ENCODE data around the gene ZBTB34.

ZBTB34 gene

GRCh38 chr9:126880226-126880946 lies 19.9 kb downstream of the ZBTB34 start:
- H3K27ac ChIP-seq (ENCODE audit: low read depth, low read length), result no peak overlapping the region
- H3K4me1 ChIP-seq (ENCODE audit: control insufficient read depth, low read length), result peaks cover 4% of the 10 kb centered on the region
- peaks cover 20% of the 10 kb centered on the region for H3K36me3 ChIP-seq (ENCODE audit: control insufficient read depth, low read length)
- H3F3A ChIP-seq (ENCODE audit: control insufficient read depth, insufficient read depth), result peaks cover 2% of the 10 kb centered on the region; the same call in 1 of the 2 replicates
- no peak overlapping the region for H3K4me2 ChIP-seq (ENCODE audit: low read length)
- H3K79me2 ChIP-seq (ENCODE audit: control insufficient read depth, low read length), result peaks cover 8% of the 10 kb centered on the region
- H4K20me1 ChIP-seq (ENCODE audit: control insufficient read depth, insufficient read depth, low read depth, low read length), result peaks cover 2% of the 10 kb centered on the region
- no peak for TF ChIP-seq EZH2phosphoT487 (IDR thresholded peaks at IDR 0.05; ENCODE audit: borderline replicate concordance, low read length)
- TF ChIP-seq, protein P1, sequence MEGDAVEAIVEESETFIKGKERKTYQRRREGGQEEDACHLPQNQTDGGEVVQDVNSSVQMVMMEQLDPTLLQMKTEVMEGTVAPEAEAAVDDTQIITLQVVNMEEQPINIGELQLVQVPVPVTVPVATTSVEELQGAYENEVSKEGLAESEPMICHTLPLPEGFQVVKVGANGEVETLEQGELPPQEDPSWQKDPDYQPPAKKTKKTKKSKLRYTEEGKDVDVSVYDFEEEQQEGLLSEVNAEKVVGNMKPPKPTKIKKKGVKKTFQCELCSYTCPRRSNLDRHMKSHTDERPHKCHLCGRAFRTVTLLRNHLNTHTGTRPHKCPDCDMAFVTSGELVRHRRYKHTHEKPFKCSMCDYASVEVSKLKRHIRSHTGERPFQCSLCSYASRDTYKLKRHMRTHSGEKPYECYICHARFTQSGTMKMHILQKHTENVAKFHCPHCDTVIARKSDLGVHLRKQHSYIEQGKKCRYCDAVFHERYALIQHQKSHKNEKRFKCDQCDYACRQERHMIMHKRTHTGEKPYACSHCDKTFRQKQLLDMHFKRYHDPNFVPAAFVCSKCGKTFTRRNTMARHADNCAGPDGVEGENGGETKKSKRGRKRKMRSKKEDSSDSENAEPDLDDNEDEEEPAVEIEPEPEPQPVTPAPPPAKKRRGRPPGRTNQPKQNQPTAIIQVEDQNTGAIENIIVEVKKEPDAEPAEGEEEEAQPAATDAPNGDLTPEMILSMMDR (IDR thresholded peaks at IDR 0.05; ENCODE audit: low read depth, low read length, poor library complexity, severe bottlenecking), result no peak
- no peak overlapping the region for H3K4me3 ChIP-seq (ENCODE audit: low read length)
- H3K27me3 ChIP-seq (ENCODE audit: control insufficient read depth, low read length), result no peaks in the 10 kb centered on the region
- H3K9me3 ChIP-seq (ENCODE audit: control insufficient read depth, insufficient read depth, low read length), result no peaks in the 10 kb centered on the region
- no peaks in the 10 kb centered on the region for H3K9me2 ChIP-seq (replicated peaks; ENCODE audit: control insufficient read depth, low read length)

DNA sequence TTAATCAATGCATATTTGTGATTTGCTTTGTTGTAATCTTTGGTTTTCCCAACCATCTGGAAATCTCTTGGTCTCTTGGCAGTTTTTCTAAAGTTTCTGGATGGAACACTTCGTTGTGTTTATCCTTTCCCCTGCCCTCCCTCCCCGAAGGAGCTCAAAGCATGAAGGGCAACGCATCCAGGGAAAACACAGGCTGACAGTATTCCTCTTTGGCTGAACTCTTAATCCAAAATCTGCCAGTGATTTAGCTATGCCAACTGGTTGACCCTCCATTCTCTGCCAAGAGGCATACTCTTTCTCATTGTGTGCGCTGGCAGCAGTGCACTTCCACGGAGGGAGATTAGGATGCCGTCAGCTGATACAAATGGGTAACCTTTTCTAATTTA lies 20.5 kb downstream of the ZBTB34 start:
- no peaks in the 10 kb centered on the region for H3K9me3 ChIP-seq (ENCODE audit: control insufficient read depth, insufficient read depth, low read length)
- H3K4me2 ChIP-seq (ENCODE audit: low read length), result no peak overlapping the region
- no peak overlapping the region for H3K27ac ChIP-seq (ENCODE audit: low read depth, low read length)
- no peaks in the 10 kb centered on the region for H3K4me1 ChIP-seq (ENCODE audit: control insufficient read depth, low read length)
- peaks cover 3% of the 10 kb centered on the region; the same call in 1 of the 2 replicates for H3K79me2 ChIP-seq (ENCODE audit: control insufficient read depth, low read length)
- H3K36me3 ChIP-seq (ENCODE audit: control insufficient read depth, low read length), result peaks cover 20% of the 10 kb centered on the region
- H3F3A ChIP-seq (ENCODE audit: control insufficient read depth, insufficient read depth), result no peaks in the 10 kb centered on the region
- TF ChIP-seq, protein P1 (IDR thresholded peaks at IDR 0.05; ENCODE audit: low read depth, low read length, poor library complexity, severe bottlenecking), result no peak
- TF ChIP-seq EZH2phosphoT487 (IDR thresholded peaks at IDR 0.05; ENCODE audit: borderline replicate concordance, low read length), result no peak
- H3K4me3 ChIP-seq (ENCODE audit: low read length), result no peak overlapping the region
- H4K20me1 ChIP-seq (ENCODE audit: control insufficient read depth, insufficient read depth, low read depth, low read length), result peaks cover 2% of the 10 kb centered on the region
- H3K9me2 ChIP-seq (replicated peaks; ENCODE audit: control insufficient read depth, low read length), result no peaks in the 10 kb centered on the region
- no peaks in the 10 kb centered on the region for H3K27me3 ChIP-seq (ENCODE audit: control insufficient read depth, low read length)

DNA sequence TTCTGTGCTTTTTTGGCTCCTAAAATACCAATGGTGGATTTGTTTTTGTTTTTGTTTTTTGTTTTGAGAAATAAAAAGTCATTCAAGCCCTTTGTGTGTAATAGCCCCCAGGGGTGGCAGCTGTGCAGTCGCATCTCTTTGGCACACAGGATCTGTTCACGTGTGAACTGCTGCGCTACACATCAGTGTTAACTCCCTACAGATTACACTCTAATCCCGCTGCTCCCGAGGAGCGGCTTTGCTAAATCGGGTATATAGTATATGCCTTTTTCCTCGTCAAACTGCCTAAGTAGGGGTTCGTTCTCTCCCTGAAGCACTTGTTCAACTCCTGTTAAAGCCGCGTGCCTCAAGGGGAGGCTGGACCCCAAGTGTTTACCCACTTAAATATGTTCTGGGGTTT lies 22.3 kb downstream of the ZBTB34 start:
- H3K27ac ChIP-seq (ENCODE audit: low read depth, low read length), result no peak overlapping the region
- TF ChIP-seq, protein P1 (IDR thresholded peaks at IDR 0.05; ENCODE audit: low read depth, low read length, poor library complexity, severe bottlenecking), result no peak
- no peak for TF ChIP-seq EZH2phosphoT487 (IDR thresholded peaks at IDR 0.05; ENCODE audit: borderline replicate concordance, low read length)
- no peak overlapping the region for H3K4me3 ChIP-seq (ENCODE audit: low read length)

More for the DNA sequence above, 22.3 kb downstream of the ZBTB34 start:
- Histone ChIP-seq H3K79me2 (ENCODE audit: control insufficient read depth, low read length) (no peaks in the 10 kb centered on the region; the same call in 1 of the 2 replicates), H4K20me1 (ENCODE audit: control insufficient read depth, insufficient read depth, low read depth, low read length) (peaks cover 2% of the 10 kb centered on the region), H3K9me3 (ENCODE audit: control insufficient read depth, insufficient read depth, low read length) (no peaks in the 10 kb centered on the region), H3K27me3 (ENCODE audit: control insufficient read depth, low read length) (no peaks in the 10 kb centered on the region), H3K4me2 (ENCODE audit: low read length) (no peak overlapping the region), H3F3A (ENCODE audit: control insufficient read depth, insufficient read depth) (no peaks in the 10 kb centered on the region), H3K9me2 (replicated peaks; ENCODE audit: control insufficient read depth, low read length) (no peaks in the 10 kb centered on the region), H3K36me3 (ENCODE audit: control insufficient read depth, low read length) (peaks cover 20% of the 10 kb centered on the region), H3K4me1 (ENCODE audit: control insufficient read depth, low read length) (no peaks in the 10 kb centered on the region)

Data from DOHH2 (cell line).